ENCODE measurements around the gene SEZ6. TPM values are rescaled to one million over a fixed set of nuclear protein-coding genes. Genes with fewer than 3 reads are reported as not detected.

Gene SEZ6
- total RNA-seq, 3 donors from 2014 or later (not counting 1 experiment from before 2014, with no cell fraction given), result 0.33 to 1.4 (median 0.97) TPM

GRCh38 chr17:28986714-28987655, 18.8 kb downstream of the SEZ6 start:
- no peaks in the 10 kb centered on the region for H3K27me3 Mint-ChIP-seq (ENCODE audit: low read depth in 2 of 2)
- no peak overlapping the region for H3K27ac Mint-ChIP-seq
- H3K36me3 Mint-ChIP-seq, result no peaks in the 10 kb centered on the region
- no peaks in the 10 kb centered on the region for H3K9me3 Mint-ChIP-seq
- 86% methylated on average over 15 of the region's 15 CpGs for whole genome bisulfite sequencing (ENCODE audit: insufficient coverage)
- intact Hi-C loops (cut with micrococcal nuclease), result loop anchor here (10.0 kb wide), 1 partner anchor 308 kb away; the partner anchor contains the start of gene NUFIP2
- H3K36me3 ChIP-seq (ENCODE audit: control insufficient read depth, insufficient read depth, low read length), result no peaks in the 10 kb centered on the region
- DNase-seq (no peak), ATAC-seq (no peak)
- no peak for TF ChIP-seq CTCF (IDR thresholded peaks at IDR 0.05)
- H3K4me1 ChIP-seq (ENCODE audit: control insufficient read depth, insufficient read depth, low read length), result peaks cover 21% of the 10 kb centered on the region
- H3K27me3 ChIP-seq (ENCODE audit: control insufficient read depth, insufficient read depth, low read length), result peaks cover 2% of the 10 kb centered on the region
- no peak overlapping the region for H3K4me3 ChIP-seq (ENCODE audit: low read length)
- H3K9me3 ChIP-seq (ENCODE audit: control insufficient read depth, insufficient read depth, low read length), result no peaks in the 10 kb centered on the region
- H3K4me1 Mint-ChIP-seq, result peaks cover 16 to 19% of the 10 kb centered on the region in 2 donors
- no peak overlapping the region for H3K4me3 Mint-ChIP-seq
- H3K27ac ChIP-seq (ENCODE audit: low read length), result no peak overlapping the region

- no peaks in the 10 kb centered on the region for H3K27me3 Mint-ChIP-seq (ENCODE audit: low read depth in 2 of 2)
These were observed 19.7 kb downstream of the SEZ6 start for GRCh38 chr17:28985950-28986713.

More at GRCh38 chr17:28985950-28986713, 19.7 kb downstream of the SEZ6 start:
- H3K4me1 ChIP-seq (ENCODE audit: control insufficient read depth, insufficient read depth, low read length), result peaks cover 30% of the 10 kb centered on the region
- H3K4me3 ChIP-seq (ENCODE audit: low read length), result no peak overlapping the region
- no peaks in the 10 kb centered on the region for H3K36me3 ChIP-seq (ENCODE audit: control insufficient read depth, insufficient read depth, low read length)
- no peak overlapping the region for H3K27ac ChIP-seq (ENCODE audit: low read length)
- peaks cover 2% of the 10 kb centered on the region for H3K27me3 ChIP-seq (ENCODE audit: control insufficient read depth, insufficient read depth, low read length)
- ATAC-seq, result no peak
- Mint-ChIP-seq H3K4me1 (peaks cover 18 to 26% of the 10 kb centered on the region in 2 donors), H3K4me3 (no peak overlapping the region), H3K27ac (peak overlapping the region in 1 of 2 donors; percentile 97), H3K9me3 (no peaks in the 10 kb centered on the region), H3K36me3 (no peaks in the 10 kb centered on the region)
- WGBS (ENCODE audit: insufficient coverage), result 49% methylated on average over 36 of the region's 36 CpGs
- no peak for TF ChIP-seq CTCF (IDR thresholded peaks at IDR 0.05)
- no peak for DNase-seq
- no peaks in the 10 kb centered on the region for H3K9me3 ChIP-seq (ENCODE audit: control insufficient read depth, insufficient read depth, low read length)
- intact Hi-C loops (cut with micrococcal nuclease), result loop anchor here (10.0 kb wide), 1 partner anchor 309 kb away; the partner anchor contains the start of gene NUFIP2
